Fibroblast of lung (primary cell): ENCODE results near the gene C3orf85.

Experiments
- EZH2 ChIP-seq: IDR thresholded peaks from 2 replicates; pipeline ENCODE4 v1.5.1; 2012; ENCODE audit warnings: low read length, control low read depth, mild to moderate bottlenecking; ENCODE audit errors: missing control alignments
- TF ChIP-seq, protein P1 (sequence below), 2 donors: IDR thresholded peaks in 1 of 2; conservative IDR thresholded peaks in 1 of 2; 1 replicate in 1 of 2; 2 replicates in 1 of 2; pipeline ENCODE4 v1.5.1; 2011 to 2012; ENCODE audit warnings: low read length in 2 of 2, control low read depth in 1 of 2, inconsistent platforms in 1 of 2, low read depth in 1 of 2, mild to moderate bottlenecking in 1 of 2

DNA sequence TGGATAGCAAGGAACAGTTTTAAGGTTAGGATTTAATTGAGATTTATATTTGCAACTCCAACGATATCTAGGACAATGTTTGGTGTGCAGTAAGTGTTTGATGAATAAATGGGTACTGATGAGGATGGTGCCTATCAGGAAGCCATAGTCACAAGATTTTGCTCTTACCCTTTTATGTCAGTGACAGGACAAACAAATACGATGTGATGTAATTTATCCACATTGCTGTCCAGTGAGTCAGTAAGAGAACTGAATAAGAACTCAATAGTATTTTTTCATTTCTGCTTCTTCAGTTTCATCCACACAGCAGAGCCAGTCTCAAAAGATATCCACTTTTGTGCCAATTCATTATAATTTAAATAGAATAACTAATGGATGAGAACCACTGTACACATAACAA is 18.5 kb downstream of the C3orf85 start:
- TF ChIP-seq, protein P1, sequence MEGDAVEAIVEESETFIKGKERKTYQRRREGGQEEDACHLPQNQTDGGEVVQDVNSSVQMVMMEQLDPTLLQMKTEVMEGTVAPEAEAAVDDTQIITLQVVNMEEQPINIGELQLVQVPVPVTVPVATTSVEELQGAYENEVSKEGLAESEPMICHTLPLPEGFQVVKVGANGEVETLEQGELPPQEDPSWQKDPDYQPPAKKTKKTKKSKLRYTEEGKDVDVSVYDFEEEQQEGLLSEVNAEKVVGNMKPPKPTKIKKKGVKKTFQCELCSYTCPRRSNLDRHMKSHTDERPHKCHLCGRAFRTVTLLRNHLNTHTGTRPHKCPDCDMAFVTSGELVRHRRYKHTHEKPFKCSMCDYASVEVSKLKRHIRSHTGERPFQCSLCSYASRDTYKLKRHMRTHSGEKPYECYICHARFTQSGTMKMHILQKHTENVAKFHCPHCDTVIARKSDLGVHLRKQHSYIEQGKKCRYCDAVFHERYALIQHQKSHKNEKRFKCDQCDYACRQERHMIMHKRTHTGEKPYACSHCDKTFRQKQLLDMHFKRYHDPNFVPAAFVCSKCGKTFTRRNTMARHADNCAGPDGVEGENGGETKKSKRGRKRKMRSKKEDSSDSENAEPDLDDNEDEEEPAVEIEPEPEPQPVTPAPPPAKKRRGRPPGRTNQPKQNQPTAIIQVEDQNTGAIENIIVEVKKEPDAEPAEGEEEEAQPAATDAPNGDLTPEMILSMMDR (conservative IDR thresholded peaks at IDR 0.05 in 1 of 2, IDR thresholded peaks at IDR 0.05 in 1 of 2; ENCODE audit: low read depth in 1 of 2, low read length in 2 of 2), result no peak
- TF ChIP-seq EZH2, result no peak
